ENCODE data around the gene MLIP. TPM values are rescaled to one million over a fixed set of nuclear protein-coding genes. Genes with fewer than 3 reads are reported as not detected.

MLIP gene
- total RNA-seq, 4 donors from 2014 or later, result 0.64 to 4.0 TPM; not detected in 2

DNA sequence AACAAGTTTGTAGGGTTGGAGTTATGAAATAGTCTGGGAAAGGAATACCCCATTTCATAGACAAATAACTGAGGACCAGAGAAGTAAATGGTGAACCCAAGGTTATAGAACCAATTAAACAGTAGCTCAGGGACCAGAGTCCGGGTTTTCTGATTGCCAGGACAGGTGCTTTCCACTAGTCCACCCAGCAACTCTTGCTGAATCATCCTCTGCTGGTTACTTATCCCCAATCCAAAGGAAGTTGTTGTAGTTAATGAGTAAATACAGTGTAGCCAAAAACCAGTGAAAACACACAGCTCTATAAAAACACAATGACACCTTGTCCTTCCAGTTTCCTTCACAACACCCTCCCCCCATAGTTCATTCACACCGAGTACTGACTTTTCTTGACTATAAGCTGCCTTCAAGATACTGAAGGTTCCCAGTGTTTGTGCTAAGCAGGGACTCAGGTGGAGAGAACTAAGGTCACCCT, 196.2 kb downstream of the MLIP start:
- intact Hi-C loops (cut with DNase I; ENCODE audit: low total_unique reads) (no loop called here), in situ Hi-C loops (cut with MboI; ENCODE audit: low pct_ligation_motif_present in 1 of 4, low pct_unique_long_range_greater_than_20kb in 1 of 4, low sequenced_read_pairs in 3 of 4) (no loop called here)
- WGBS, 2 donors (ENCODE audit: low coverage in 1 of 2), result 34 to 43% methylated on average over 1 to 2 of the region's 2 CpGs
- Histone ChIP-seq H3K4me3 (peak overlapping the region in 3 of 4 donors; percentile 33 to 46 (median 36)), H3K27ac (peak overlapping the region; percentile 75 to 82 (median 78)), H3K4me1 (peaks cover 0 to 8% (median 0%) of the 10 kb centered on the region in 4 donors), H3K36me3 (no peaks in the 10 kb centered on the region), H3K9me3 (no peaks in the 10 kb centered on the region), H3K27me3 (no peaks in the 10 kb centered on the region)
- DNase-seq, result peak; percentile 63
- TF ChIP-seq, protein P1, sequence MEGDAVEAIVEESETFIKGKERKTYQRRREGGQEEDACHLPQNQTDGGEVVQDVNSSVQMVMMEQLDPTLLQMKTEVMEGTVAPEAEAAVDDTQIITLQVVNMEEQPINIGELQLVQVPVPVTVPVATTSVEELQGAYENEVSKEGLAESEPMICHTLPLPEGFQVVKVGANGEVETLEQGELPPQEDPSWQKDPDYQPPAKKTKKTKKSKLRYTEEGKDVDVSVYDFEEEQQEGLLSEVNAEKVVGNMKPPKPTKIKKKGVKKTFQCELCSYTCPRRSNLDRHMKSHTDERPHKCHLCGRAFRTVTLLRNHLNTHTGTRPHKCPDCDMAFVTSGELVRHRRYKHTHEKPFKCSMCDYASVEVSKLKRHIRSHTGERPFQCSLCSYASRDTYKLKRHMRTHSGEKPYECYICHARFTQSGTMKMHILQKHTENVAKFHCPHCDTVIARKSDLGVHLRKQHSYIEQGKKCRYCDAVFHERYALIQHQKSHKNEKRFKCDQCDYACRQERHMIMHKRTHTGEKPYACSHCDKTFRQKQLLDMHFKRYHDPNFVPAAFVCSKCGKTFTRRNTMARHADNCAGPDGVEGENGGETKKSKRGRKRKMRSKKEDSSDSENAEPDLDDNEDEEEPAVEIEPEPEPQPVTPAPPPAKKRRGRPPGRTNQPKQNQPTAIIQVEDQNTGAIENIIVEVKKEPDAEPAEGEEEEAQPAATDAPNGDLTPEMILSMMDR (IDR thresholded peaks at IDR 0.05), result no peak
- TF ChIP-seq EP300 (IDR thresholded peaks at IDR 0.05; ENCODE audit: low read depth) (no peak), POLR2A (IDR thresholded peaks at IDR 0.05) (peak; percentile 74), POLR2AphosphoS5 (IDR thresholded peaks at IDR 0.05) (peak in 2 of 3 donors; percentile 65 to 70)

DNA sequence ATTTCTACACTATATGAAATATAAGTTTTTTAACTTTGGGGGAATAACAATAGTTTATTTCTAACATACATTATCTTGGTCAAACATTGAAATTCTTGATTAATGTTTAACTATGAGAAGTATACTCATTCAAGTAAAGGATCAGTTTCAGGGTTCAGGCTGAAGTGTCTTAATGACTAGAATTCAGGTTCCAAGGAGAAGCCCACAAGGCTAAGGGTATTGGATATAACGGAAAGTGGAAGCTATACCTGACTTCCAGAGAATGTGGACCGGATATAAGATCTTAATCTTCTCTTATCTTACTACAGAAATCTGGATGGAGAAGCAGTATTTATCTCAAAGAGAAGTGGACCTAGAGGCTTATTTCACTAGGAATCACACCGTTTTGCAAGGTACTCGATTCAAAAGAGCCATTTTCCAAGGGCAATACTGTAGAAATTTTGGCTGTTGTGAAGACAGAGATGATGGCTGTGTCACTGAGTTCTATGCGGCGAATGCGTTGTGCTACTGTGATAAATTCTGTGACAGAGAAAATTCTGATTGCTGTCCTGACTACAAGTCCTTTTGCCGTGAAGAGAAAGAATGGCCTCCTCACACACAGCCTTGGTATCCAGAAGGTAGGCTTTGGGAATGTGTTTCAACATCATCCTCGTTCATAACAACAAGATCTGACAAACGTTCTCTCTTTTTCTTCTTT, 197.2 kb downstream of the MLIP start, which contains the start of gene TINAG:
Gene TINAG (plus strand): TSS at position 153 of the 697 bp plus-strand sequence. CDS start 110 bp downstream, at position 263.
- H3K4me1 ChIP-seq, result peaks cover 0 to 14% (median 0%) of the 10 kb centered on the region in 4 donors
- WGBS, 2 donors (ENCODE audit: low coverage in 1 of 2), result 40 to 44% methylated on average over 4 to 10 of the region's 10 CpGs
- DNase-seq, result no peak
- TF ChIP-seq POLR2AphosphoS5 (IDR thresholded peaks at IDR 0.05) (no peak), EP300 (IDR thresholded peaks at IDR 0.05; ENCODE audit: low read depth) (no peak), POLR2A (IDR thresholded peaks at IDR 0.05) (no peak)
- TF ChIP-seq, protein P1 (IDR thresholded peaks at IDR 0.05), result no peak
- peak within 1 kb of the TSS; percentile 75 to 82 (median 78) for H3K27ac ChIP-seq
- peak within 1 kb of the TSS in 3 of 4 donors; percentile 33 to 46 (median 36) for H3K4me3 ChIP-seq
- in situ Hi-C loops (cut with MboI; ENCODE audit: low pct_ligation_motif_present in 1 of 4, low pct_unique_long_range_greater_than_20kb in 1 of 4, low sequenced_read_pairs in 3 of 4) (no loop called here), intact Hi-C loops (cut with DNase I; ENCODE audit: low total_unique reads) (no loop called here)
- H3K9me3 ChIP-seq, result no peaks in the 10 kb centered on the region
- no peaks in the 10 kb centered on the region for H3K36me3 ChIP-seq
- no peaks in the 10 kb centered on the region for H3K27me3 ChIP-seq

DNA sequence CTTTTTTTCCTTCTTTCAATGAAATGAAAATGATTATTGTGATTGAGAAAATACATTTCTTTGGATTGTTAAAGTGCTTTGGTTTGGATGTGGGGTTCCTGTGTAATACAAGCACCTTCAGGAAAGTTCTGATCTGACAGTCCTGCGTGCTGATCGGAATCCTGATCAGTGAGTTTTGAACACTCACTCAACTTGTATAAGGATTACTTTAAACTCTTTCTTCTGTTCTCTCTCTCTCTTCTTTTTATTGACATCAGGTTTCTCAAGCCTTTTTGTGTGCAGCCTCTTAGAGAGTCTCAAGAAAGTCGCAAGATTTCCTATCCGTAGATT, 197.7 kb downstream of the MLIP start:
- Histone ChIP-seq H3K36me3 (no peaks in the 10 kb centered on the region), H3K4me1 (peaks cover 0 to 14% (median 0%) of the 10 kb centered on the region in 4 donors), H3K27me3 (no peaks in the 10 kb centered on the region), H3K4me3 (peak overlapping the region in 3 of 4 donors; percentile 33 to 46 (median 36)), H3K27ac (peak overlapping the region; percentile 75 to 82 (median 78)), H3K9me3 (no peaks in the 10 kb centered on the region)
- no peak for DNase-seq
- in situ Hi-C loops (cut with MboI; ENCODE audit: low pct_ligation_motif_present in 1 of 4, low pct_unique_long_range_greater_than_20kb in 1 of 4, low sequenced_read_pairs in 3 of 4), result no loop called here
- TF ChIP-seq EP300 (IDR thresholded peaks at IDR 0.05; ENCODE audit: low read depth) (no peak), POLR2AphosphoS5 (IDR thresholded peaks at IDR 0.05) (no peak), POLR2A (IDR thresholded peaks at IDR 0.05) (no peak)
- TF ChIP-seq, protein P1 (IDR thresholded peaks at IDR 0.05), result no peak
- intact Hi-C loops (cut with DNase I; ENCODE audit: low total_unique reads), result no loop called here
- WGBS, 2 donors (ENCODE audit: low coverage in 1 of 2), result 72 to 73% methylated on average over 4 of the region's 4 CpGs

DNA sequence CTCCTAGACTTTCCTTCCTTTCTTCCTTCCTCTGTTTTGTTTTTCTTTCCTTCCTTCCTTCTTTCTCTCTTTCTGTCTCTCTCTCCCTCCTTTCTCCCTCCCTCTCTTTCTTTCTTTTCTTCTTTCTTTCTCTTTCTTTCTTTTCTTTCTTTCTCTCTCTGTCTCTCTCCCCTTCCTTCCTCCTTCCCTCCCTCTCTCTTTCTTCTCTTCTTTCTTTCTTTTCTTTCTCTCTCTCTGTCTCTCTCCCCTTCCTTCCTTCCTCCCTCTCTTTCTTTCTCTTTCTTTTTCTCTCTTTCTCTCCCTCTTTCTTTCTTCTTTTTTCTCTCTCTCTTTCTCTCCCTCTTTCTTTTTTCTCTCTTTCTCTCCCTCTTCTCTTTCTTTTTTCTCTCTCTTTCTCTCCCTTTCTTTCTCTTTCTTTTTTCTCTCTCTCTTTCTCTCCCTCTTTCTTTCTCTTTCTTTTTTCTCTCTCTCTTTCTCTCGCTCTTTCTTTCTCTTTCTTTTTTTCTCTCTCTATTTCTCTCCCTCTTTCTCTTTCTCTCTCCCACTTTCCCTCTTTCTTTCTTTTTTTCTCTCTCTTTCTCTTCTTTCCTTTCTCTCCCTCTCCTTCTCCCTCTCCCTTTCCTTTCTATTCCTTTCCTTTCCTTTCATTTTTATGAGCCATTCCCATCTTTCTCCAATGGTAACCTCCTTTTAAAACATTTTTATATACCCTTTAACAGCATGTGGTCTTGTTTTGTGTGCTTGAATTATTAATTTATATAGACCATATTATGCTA, 199.3 kb downstream of the MLIP start:
- no peaks in the 10 kb centered on the region for H3K27me3 ChIP-seq
- no peaks in the 10 kb centered on the region for H3K9me3 ChIP-seq
- intact Hi-C loops (cut with DNase I; ENCODE audit: low total_unique reads), result no loop called here
- peaks cover 0 to 14% (median 0%) of the 10 kb centered on the region in 4 donors for H3K4me1 ChIP-seq
- in situ Hi-C loops (cut with MboI; ENCODE audit: low pct_ligation_motif_present in 1 of 4, low pct_unique_long_range_greater_than_20kb in 1 of 4, low sequenced_read_pairs in 3 of 4), result no loop called here
- H3K27ac ChIP-seq, result peak overlapping the region in 3 of 4 donors; percentile 20 to 82 (median 75)
- DNase-seq, result no peak
- peak overlapping the region in 3 of 4 donors; percentile 33 to 46 (median 36) for H3K4me3 ChIP-seq
- H3K36me3 ChIP-seq, result no peaks in the 10 kb centered on the region
- 75 to 81% methylated on average over 1 of the region's 1 CpG for WGBS, 2 donors (ENCODE audit: low coverage in 1 of 2)
- TF ChIP-seq, protein P1 (IDR thresholded peaks at IDR 0.05), result no peak
- TF ChIP-seq POLR2A (IDR thresholded peaks at IDR 0.05), result no peak
- no peak for TF ChIP-seq EP300 (IDR thresholded peaks at IDR 0.05; ENCODE audit: low read depth)
- TF ChIP-seq POLR2AphosphoS5 (IDR thresholded peaks at IDR 0.05), result no peak
